WTC11 (cell line): ENCODE results near the gene FAM217B.

Source experiments
- ATF1 ChIP-seq: sonication (generic); formaldehyde crosslinking; IDR thresholded peaks from 2 replicates; pipeline ENCODE4 v1.8.1; 2023; ENCODE audit warnings: mild to moderate bottlenecking, moderate library complexity, missing genetic modification reagents
- CTCF ChIP-seq: fragments of 200-600 bp; IDR thresholded peaks from 2 replicates; pipeline ENCODE4 v1.8.0; 2022; ENCODE audit warnings: antibody characterized with exemption
- ESRRA ChIP-seq: sonication (generic); formaldehyde crosslinking; IDR thresholded peaks from 2 replicates; pipeline ENCODE4 v1.8.1; 2022; ENCODE audit warnings: mild to moderate bottlenecking, missing genetic modification reagents, borderline replicate concordance
- GABPB1 ChIP-seq: sonication (generic); formaldehyde crosslinking; IDR thresholded peaks from 2 replicates; pipeline ENCODE4 v1.8.1; 2023; ENCODE audit warnings: mild to moderate bottlenecking, missing genetic modification reagents
- HMGXB4 ChIP-seq: sonication (generic); formaldehyde crosslinking; IDR thresholded peaks from 2 replicates; pipeline ENCODE4 v1.8.1; 2023; ENCODE audit warnings: mild to moderate bottlenecking, moderate library complexity, missing genetic modification reagents
- IRF1 ChIP-seq: sonication (generic); formaldehyde crosslinking; IDR thresholded peaks from 2 replicates; pipeline ENCODE4 v1.8.0; 2023; ENCODE audit warnings: missing genetic modification reagents
- KAT7 ChIP-seq: sonication (generic); formaldehyde crosslinking; IDR thresholded peaks from 2 replicates; pipeline ENCODE4 v1.8.1; 2023; ENCODE audit warnings: missing genetic modification reagents, mild to moderate bottlenecking, borderline replicate concordance
- TCF7 ChIP-seq: sonication (generic); formaldehyde crosslinking; IDR thresholded peaks from 2 replicates; pipeline ENCODE4 v1.8.0; 2022; ENCODE audit warnings: mild to moderate bottlenecking, low read depth, missing genetic modification reagents, moderate library complexity
- ZNF121 ChIP-seq: sonication (generic); formaldehyde crosslinking; IDR thresholded peaks from 2 replicates; pipeline ENCODE4 v1.8.0; 2023; ENCODE audit warnings: missing genetic modification reagents
- ZNF416 ChIP-seq: fragments of 250-450 bp; sonication (Bioruptor Pico); IDR thresholded peaks from 2 replicates; pipeline ENCODE4 v1.9.0; 2021; ENCODE audit warnings: mild to moderate bottlenecking, inconsistent platforms

- no peak for TF ChIP-seq ZNF121
- TF ChIP-seq GABPB1: no peak
- no peak for TF ChIP-seq ATF1 (CRISPR knock-in tag)
- no peak for TF ChIP-seq CTCF
- TF ChIP-seq KAT7: no peak
- TF ChIP-seq ZNF416: no peak
- no peak for TF ChIP-seq TCF7 (CRISPR knock-in tag)
- TF ChIP-seq IRF1 (CRISPR knock-in tag): no peak
- TF ChIP-seq ESRRA (CRISPR knock-in tag): no peak
- TF ChIP-seq HMGXB4 (CRISPR knock-in tag): no peak
Measured at GRCh38 chr20:59992526-59993084, 52.4 kb downstream of the FAM217B start.
